HG02938 (cell line): ENCODE measurements around the gene TLE6.
"Not testable (repeated sequence)": the region's sequence is repeated elsewhere in the genome, so short reads cannot be mapped to it uniquely, and the experiment has no call there.

Experiments used
- ATAC-seq: cut with Tn5 transposase; IDR thresholded peaks from one replicate; pipeline ENCODE4 v1.9.1; 2021; ENCODE audit warnings: mild to moderate bottlenecking, moderate library complexity; ENCODE audit not compliant: unreplicated experiment

TLE6 gene

GRCh38 chr19:2973229-2973628 is 4.1 kb upstream of the TLE6 start:
- ATAC-seq: no peak

GRCh38 chr19:2974342-2975041 is 2.9 kb upstream of the TLE6 start:
- ATAC-seq: no peak

GRCh38 chr19:2976609-2977000 is 759 bp upstream of the TLE6 start:
- ATAC-seq: no peak

- no peak for ATAC-seq
Measured at GRCh38 chr19:2977746-2978138, 378 bp downstream of the TLE6 start.

GRCh38 chr19:2978166-2978767 is 903 bp downstream of the TLE6 start:
- no peak for ATAC-seq

- no peak for ATAC-seq
Measured at GRCh38 chr19:2978772-2979171, 1.4 kb downstream of the TLE6 start.

DNA sequence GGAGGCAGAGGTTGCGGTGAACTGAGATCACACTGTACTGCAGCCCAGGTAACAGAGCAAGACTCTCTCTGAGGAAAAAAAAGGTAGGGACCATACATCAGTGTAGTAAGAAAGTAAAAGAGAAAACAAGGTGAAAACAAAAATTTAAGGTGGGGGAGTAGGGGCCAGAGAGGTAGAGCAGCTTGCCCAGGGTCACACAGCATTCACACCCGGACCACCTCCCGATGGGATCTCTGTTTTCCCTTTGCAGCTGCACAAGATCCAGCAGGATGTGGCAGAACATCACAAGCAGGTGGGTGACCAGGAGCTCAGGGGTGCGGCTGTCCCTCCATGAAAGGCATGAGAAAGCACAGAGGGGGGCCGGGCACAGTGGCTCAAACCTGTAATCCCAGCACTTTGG is 4.5 kb downstream of the TLE6 start:
- no peak for ATAC-seq

GRCh38 chr19:2982561-2982960 is 5.2 kb downstream of the TLE6 start:
- no peak for ATAC-seq

- no peak for ATAC-seq
Measured at GRCh38 chr19:2982983-2983350, 5.6 kb downstream of the TLE6 start.

DNA sequence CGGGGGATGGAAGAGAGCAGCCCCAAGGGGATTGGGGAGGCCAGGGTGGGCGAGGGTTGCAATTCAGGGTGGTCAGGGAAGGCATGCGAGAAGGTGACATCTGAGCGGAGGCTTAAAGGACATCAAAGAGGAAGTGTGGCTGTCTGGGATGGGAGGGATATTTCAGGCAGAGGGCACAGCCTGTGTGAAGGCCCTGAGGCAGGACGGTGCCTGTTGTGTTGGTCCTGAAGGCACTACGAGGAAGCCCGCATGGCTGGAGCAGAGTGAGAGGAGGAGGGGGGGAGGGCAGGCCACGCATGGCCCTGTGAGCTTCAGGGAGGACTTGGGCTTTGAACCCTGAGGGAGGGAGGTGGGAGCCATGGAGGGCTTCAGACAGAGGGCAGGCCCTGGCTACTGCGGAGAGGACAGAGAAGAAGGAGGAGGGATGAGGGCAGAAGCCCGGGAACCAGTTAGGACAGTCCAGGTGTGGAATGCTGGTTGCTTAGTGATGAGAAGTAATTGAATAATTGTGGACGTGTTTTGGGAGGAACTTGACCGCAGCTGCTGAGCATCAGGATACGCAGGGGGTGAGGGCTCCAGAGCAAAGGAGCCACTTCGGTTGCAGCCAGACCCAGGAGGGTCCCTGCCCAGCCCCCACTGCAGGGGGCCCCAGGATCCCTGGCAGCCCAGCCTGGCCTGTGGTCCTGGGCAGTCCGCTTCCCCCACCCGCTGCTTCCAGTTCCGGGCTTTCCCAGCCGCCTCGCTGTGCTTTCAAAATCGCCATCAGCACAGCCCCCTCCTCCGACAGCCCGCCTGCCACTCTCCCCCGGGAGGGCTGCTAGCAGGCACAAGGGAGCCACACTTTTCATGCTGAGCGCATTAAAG is 6.2 kb downstream of the TLE6 start:
- no peak for ATAC-seq

GRCh38 chr19:2984215-2984528 is 6.8 kb downstream of the TLE6 start:
- no peak for ATAC-seq

DNA sequence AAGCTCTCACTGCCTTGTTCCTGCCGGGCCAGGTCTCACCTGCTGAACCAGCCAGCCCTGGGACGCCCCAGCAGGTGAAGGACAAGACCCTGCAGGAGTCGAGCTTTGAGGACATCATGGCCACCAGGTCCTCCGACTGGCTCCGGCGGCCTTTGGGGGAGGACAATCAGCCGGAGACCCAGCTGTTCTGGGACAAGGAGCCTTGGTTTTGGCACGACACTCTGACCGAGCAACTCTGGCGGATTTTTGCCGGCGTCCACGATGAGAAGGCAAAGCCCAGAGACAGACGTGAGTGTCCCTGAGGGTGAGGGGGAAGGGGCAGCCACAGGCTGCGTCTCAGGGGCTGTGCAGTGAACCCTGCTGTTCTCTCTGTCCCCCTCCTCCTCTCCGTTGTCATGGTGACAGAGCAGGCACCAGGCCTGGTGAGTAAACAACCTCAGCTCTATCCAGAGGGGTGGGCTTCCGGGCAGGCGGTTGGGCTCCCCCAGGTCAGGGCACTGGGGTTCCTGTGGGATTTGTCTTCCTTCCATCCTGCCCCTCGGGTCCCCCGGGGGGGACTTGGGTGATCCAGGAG is 9.7 kb downstream of the TLE6 start:
- ATAC-seq: no peak

DNA sequence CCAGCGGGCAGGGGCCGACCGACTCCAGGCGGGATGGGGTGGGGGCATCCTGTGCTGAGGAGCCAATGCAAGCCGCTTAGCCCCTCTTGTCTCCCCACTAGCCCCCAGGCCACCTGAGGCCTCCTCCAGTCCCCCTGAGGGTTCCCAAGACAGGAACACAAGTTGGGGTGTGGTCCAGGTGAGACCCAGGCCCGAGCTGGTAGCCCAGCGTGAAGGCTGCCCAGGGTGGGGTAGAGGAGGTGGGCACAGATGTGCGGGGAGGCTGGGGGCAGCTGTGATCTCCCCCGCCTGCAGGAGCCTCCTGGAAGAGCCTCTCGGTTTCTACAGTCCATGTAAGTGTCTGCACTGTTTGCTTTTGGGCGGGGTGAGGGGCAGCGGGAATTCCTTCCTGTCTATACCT is 10.4 kb downstream of the TLE6 start:
- ATAC-seq: no peak

DNA sequence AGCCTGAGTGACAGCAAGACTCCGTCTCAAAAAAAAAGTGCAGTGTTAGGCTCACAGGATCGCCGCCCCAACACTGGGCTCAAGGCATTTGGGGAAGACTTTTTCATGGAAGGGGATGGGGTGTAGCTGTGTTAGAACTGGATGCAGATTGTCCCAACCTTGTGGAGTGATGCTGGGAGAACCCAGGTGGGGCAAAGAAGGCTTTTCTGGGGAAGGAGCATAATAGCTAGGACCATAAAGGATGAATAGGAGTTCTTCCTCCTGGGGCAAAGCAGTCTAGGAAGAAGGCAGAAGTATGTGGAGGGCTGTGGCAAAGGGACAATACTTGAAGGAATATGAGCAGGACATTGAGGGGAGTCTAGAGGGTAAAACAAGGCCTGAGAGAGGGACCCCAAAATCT is 11.2 kb downstream of the TLE6 start:
- ATAC-seq: no peak

DNA sequence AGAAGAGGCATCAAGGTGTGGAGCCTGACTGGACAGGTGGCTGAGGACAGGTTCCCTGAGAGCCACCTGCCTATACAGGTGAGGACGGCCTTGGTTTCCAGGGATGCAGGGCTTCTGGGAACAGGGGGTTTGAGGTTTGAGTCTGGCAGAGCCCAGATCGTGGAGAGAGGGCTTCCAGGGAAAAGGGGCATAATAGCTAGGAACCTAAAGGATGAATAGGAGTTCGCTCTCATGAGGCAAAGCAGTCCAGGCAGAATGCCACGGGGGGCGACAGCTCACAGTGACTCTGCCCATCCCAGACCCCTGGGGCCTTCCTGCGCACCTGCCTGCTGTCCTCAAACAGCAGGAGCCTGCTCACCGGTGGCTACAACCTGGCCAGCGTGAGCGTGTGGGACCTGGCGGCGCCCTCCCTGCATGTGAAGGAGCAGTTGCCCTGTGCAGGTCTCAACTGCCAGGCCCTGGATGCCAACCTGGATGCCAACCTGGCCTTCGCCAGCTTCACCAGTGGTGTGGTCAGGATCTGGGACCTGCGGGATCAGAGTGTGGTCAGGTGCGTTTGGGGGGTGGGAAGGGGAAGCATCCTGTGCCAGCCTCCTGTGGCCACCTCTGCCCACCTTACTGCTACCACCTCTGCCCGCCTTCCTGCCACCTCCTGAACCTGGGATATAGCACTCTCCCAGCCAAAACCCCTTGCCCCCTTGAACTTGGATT is 12.0 kb downstream of the TLE6 start:
- no peak for ATAC-seq

GRCh38 chr19:2992333-2992732 is 15.0 kb downstream of the TLE6 start:
- not testable (repeated sequence) for ATAC-seq

DNA sequence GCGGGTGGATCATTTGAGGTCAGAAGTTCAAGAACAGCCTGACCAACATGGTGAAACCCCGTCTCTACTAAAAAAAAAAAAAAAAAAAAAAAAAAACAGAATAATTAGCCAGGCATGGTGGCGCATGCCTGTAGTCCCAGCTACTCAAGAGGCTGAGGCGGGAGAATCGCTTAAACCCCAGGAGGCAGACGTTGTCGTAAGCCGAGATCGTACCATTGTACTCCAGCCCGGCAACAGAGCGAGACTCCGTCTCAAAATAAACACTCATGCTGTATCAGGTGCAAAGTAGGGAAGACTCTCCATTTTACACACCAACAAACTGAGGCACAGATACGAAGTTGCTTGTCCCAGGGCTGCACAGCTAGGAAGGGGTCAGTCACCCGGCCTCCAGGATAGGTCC is 15.6 kb downstream of the TLE6 start:
- no peak for ATAC-seq

DNA sequence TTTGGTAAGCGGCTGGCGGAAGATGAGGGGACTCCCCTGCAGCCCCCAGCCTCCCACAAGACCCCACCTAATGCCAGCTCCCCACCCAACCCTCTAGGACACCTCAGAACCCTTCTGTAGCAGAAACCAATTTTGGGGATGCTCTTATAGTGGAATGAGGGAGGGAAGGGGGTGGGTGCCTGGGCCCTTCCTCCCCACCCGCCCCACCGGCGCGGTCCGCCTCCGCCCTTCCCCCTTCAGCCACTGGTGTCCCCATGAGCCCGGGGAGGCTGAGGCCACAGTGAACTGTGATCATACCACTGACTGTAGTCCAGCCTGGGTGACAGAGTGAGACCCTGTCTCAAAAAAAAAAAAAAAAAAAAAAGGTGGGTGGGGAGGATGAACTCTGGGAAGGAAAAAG is 16.2 kb downstream of the TLE6 start:
- no peak for ATAC-seq

DNA sequence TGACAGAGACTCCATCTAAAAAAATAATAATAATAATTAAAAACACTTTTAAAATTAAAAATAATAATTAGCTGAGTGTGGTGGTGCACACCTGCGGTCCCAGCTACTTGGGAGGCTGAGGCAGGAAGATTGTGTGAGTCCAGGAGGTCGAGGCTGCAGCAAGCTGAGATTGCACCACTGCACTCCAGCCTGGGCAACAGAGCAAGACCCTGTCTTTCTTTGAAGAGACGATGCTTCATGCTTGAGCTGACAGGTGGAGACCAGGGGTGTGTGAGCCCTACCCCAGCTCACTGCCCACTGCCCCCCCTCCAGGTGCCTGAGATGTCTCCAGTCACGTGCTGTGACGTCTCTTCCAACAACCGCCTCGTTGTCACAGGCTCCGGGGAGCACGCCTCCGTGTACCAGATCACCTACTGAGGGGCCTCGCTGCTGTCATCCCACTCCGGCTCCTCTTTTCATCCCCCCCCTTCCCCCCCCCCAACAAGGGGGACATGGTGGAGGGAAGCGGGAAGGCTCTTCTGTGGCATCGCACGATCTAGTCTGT is 17.3 kb downstream of the TLE6 start:
- no peak for ATAC-seq

GRCh38 chr19:2997720-2998119 is 20.4 kb downstream of the TLE6 start:
- no peak for ATAC-seq

DNA sequence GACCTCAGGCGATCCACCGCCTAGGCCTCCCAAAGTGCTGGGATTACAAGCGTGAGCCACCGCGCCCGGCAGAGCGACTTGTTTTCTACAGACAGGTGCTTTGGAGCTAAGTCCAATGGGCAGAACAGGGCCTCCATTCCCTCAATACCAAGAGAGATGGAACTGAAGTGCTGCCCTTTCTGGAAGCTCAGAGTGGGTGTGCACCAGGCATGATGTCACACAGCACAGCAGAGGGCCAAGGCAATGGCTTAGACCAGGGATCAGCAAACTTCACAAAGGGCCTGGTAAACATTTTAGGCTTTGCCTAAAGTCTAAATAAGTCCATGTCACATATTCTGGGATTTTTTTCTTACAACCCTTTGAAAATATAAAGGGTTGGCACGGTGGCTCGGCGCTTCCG is 21.3 kb downstream of the TLE6 start:
- no peak for ATAC-seq
